A673 (cell line): ENCODE data around the gene GNG12. TPM values are rescaled to one million over a fixed set of nuclear protein-coding genes. Genes with fewer than 3 reads are reported as not detected.

Experiments
- BruUV-seq: library from RNA; stranded (reverse); fragments of 400-500 nt; replicated peaks from 2 replicates; lab custom pipeline; 2021; lab: Mats Ljungman, UMichigan
- CTCF ChIA-PET: fragments of 300-600 bp; sonication (Branson Sonifier 250); formaldehyde crosslinking; loops from one replicate; lab custom pipeline; 2022; ENCODE audit warnings: antibody characterized with exemption; lab: Charles Lee
- POLR2A ChIA-PET: fragments of 300-600 bp; sonication (Branson Sonifier 250); formaldehyde crosslinking; loops from one replicate; lab custom pipeline; 2022; ENCODE audit warnings: antibody characterized with exemption; ENCODE audit not compliant: low non-redundant PET; lab: Charles Lee
- DNase-seq: peaks from one replicate; pipeline ENCODE4 v3.0.0-alpha.2; 2015; ENCODE audit warnings: low spot score
- H3K27ac ChIP-seq: fragments of 200-600 bp; sonication (generic); 2 replicates; pipeline ENCODE4 v1.5.1; 2016; ENCODE audit warnings: mixed run types, low read depth, mild to moderate bottlenecking, mixed read lengths, antibody characterized with exemption, low read length; ENCODE audit not compliant: poor library complexity, severe bottlenecking
- H3K27me3 ChIP-seq: fragments of 200-600 bp; sonication (generic); replicated peaks from 2 replicates; pipeline ENCODE4 v1.6.1; 2017; ENCODE audit warnings: mixed run types, low read depth, mild to moderate bottlenecking, mixed read lengths, antibody characterized with exemption, low read length; ENCODE audit not compliant: insufficient read depth, poor library complexity
- H3K36me3 ChIP-seq: fragments of 200-600 bp; sonication (generic); 2 replicates; pipeline ENCODE4 v1.6.1; 2016; ENCODE audit warnings: mixed run types, mild to moderate bottlenecking, mixed read lengths, antibody characterized with exemption, low read length; ENCODE audit not compliant: insufficient read depth, poor library complexity, severe bottlenecking
- H3K4me1 ChIP-seq: fragments of 200-600 bp; sonication (generic); 2 replicates; pipeline ENCODE4 v1.6.1; 2017; ENCODE audit warnings: mixed run types, mild to moderate bottlenecking, mixed read lengths, antibody characterized with exemption, low read length; ENCODE audit not compliant: insufficient read depth, poor library complexity, severe bottlenecking
- H3K4me3 ChIP-seq: fragments of 200-600 bp; sonication (generic); 2 replicates; pipeline ENCODE4 v1.5.1; 2016; ENCODE audit warnings: low read depth, mixed run types, mild to moderate bottlenecking, mixed read lengths, low read length; ENCODE audit not compliant: poor library complexity, severe bottlenecking
- H3K9me3 ChIP-seq: fragments of 200-600 bp; sonication (generic); 2 replicates; pipeline ENCODE4 v1.6.1; 2016; ENCODE audit warnings: mixed run types, low read depth, mild to moderate bottlenecking, mixed read lengths, antibody characterized with exemption, low read length; ENCODE audit not compliant: poor library complexity, severe bottlenecking
- EZH2 ChIP-seq: fragments of 200-600 bp; sonication (generic); IDR thresholded peaks from 2 replicates; pipeline ENCODE4 v1.6.1; 2017; ENCODE audit warnings: borderline replicate concordance, low read depth, mild to moderate bottlenecking, mixed read lengths, antibody characterized with exemption, low read length; ENCODE audit not compliant: poor library complexity, severe bottlenecking
- intact Hi-C: fragments of 100-400 bp; cut with micrococcal nuclease; formaldehyde crosslinking; loops from one replicate; pipeline ENCODE4 v1.10.0; 2022; ENCODE audit not compliant: unreplicated experiment
- total RNA-seq: library from RNA; stranded (reverse); gene quantifications from 2 replicates; pipeline ENCODE4 v1.2.3, GENCODE V29; 2021
- TF ChIP-seq, protein P1 (sequence below): fragments of 300-800, 200-600 bp; sonication (generic); conservative IDR thresholded peaks from 2 replicates; pipeline ENCODE4 v1.5.1; 2017; ENCODE audit warnings: low read depth, mild to moderate bottlenecking, antibody characterized with exemption, low read length, moderate library complexity, mixed read lengths

The GNG12 gene
- total RNA-seq, 1 experiment from 2014 or later: 54.8 TPM

DNA sequence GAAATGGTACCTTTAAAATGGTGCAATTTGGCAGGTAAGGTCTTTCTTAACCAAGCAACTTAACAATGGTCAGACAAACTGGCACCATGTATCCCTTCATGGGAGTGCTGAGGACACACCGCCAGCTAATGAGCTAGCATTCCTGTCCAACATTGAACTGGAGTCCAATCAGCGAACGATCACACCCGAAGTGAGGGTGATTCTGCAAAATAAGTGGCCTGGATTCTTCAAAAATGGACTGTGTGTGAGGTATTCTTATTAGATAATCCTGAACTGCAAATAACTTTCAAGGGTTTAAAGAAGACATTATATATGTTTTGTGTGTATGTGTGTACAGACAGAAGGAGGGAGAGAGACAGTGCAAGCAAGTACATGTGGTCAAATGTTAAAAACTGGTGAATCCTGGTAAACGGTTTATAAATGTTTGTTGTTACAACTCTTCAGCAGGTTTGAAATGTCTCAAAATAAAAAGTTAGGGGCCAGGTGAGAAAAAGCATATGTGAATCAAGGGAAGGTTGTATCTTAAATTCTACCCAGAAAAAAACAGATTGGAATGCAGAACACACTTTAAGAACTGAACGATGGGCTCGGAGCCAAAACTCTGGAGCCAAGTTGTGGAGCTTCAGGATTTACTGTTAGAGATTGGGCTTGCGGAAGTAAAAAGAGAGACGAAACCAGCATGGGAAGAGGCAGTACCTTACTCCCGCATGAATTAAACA, 127.4 kb downstream of the GNG12 start:
- DNase-seq: no peak
- POLR2A ChIA-PET: no interaction called here

DNA sequence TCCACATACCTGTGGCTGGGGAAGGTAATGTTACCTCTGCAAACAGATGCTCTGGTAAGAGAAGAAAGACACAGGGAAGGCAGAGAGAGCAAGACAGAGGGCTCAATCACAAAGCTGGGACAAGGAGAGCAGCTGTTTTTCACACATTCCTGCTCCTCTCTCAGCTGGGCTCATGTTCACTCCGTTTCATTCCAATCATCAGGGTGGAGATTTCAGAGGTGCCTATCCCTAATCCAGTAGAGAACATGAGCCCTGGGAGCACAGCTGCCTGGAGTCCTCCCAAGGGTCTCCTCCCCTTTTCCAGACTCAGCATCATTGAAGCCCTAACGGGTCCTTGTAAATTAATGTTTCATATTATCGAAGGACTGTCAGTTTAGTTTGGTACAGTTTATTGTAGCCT, 128.9 kb downstream of the GNG12 start:
- H3K36me3 ChIP-seq: peaks cover 4% of the 10 kb centered on the region
- ChIA-PET POLR2A (no interaction called here), CTCF (no interaction called here)
- intact Hi-C loops: no loop called here
- no peaks in the 10 kb centered on the region for H3K27me3 ChIP-seq
- H3K9me3 ChIP-seq: no peaks in the 10 kb centered on the region
- DNase-seq: no peak
- no peaks in the 10 kb centered on the region for H3K4me1 ChIP-seq
- TF ChIP-seq, protein P1, sequence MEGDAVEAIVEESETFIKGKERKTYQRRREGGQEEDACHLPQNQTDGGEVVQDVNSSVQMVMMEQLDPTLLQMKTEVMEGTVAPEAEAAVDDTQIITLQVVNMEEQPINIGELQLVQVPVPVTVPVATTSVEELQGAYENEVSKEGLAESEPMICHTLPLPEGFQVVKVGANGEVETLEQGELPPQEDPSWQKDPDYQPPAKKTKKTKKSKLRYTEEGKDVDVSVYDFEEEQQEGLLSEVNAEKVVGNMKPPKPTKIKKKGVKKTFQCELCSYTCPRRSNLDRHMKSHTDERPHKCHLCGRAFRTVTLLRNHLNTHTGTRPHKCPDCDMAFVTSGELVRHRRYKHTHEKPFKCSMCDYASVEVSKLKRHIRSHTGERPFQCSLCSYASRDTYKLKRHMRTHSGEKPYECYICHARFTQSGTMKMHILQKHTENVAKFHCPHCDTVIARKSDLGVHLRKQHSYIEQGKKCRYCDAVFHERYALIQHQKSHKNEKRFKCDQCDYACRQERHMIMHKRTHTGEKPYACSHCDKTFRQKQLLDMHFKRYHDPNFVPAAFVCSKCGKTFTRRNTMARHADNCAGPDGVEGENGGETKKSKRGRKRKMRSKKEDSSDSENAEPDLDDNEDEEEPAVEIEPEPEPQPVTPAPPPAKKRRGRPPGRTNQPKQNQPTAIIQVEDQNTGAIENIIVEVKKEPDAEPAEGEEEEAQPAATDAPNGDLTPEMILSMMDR: no peak
- TF ChIP-seq EZH2: no peak
- H3K4me3 ChIP-seq: no peak overlapping the region
- no TSS peak for BruUV-seq
- no peak overlapping the region for H3K27ac ChIP-seq

More for the DNA sequence above, 127.4 kb downstream of the GNG12 start:
- Histone ChIP-seq H3K36me3 (peaks cover 4% of the 10 kb centered on the region), H3K4me3 (no peak overlapping the region), H3K4me1 (peaks cover 7% of the 10 kb centered on the region), H3K27ac (no peak overlapping the region), H3K9me3 (no peaks in the 10 kb centered on the region), H3K27me3 (no peaks in the 10 kb centered on the region)
- intact Hi-C loops: no loop called here
- CTCF ChIA-PET: no interaction called here
- TF ChIP-seq, protein P1: no peak
- no peak for TF ChIP-seq EZH2
- BruUV-seq: no TSS peak

DNA sequence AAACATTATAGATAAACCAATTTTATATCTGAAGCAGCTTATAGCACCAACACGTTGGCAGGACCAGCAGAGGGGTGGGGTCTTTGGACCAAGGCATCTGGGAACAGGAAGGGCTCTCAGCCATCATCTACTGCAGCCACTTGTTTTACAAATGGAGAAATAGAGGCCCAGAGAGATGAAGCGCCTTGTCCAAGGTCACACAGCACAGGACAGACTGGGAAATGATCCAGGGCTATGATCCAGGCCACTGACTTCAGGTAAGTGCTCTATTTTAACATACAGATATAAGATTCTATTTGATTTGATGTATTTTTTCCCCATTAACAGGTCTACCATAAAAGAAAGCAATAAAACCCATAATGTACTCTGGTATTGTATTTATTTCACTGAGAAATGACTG, 131.4 kb downstream of the GNG12 start:
- Histone ChIP-seq H3K27ac (no peak overlapping the region), H3K27me3 (no peaks in the 10 kb centered on the region), H3K9me3 (no peaks in the 10 kb centered on the region), H3K36me3 (no peaks in the 10 kb centered on the region), H3K4me1 (no peaks in the 10 kb centered on the region), H3K4me3 (no peak overlapping the region)
- BruUV-seq: no TSS peak
- CTCF ChIA-PET: interaction anchor here (0.5 kb wide), 1 partner anchor 15 kb away, joined by 3 read pairs; no protein-coding TSS in a partner anchor
- intact Hi-C loops: no loop called here
- TF ChIP-seq, protein P1: no peak
- no peak for TF ChIP-seq EZH2
- POLR2A ChIA-PET: no interaction called here
- no peak for DNase-seq
